Caco-2 (cell line): ENCODE data around the gene KCNAB1. TPM values are rescaled to one million over a fixed set of nuclear protein-coding genes. Genes with fewer than 3 reads are reported as not detected.

ENCODE experiments used
- BruUV-seq: library from RNA; stranded (reverse); fragments of 400-500 nt; replicated peaks from 2 replicates; lab custom pipeline; 2021; lab: Mats Ljungman, UMichigan
- CTCF ChIA-PET: fragments of 300-600 bp; sonication (Branson Sonifier 250); formaldehyde crosslinking; loops from one replicate; lab custom pipeline; 2022; ENCODE audit warnings: antibody characterized with exemption; lab: Charles Lee
- POLR2A ChIA-PET: fragments of 300-600 bp; sonication (Branson Sonifier 250); formaldehyde crosslinking; loops from one replicate; lab custom pipeline; 2022; ENCODE audit warnings: antibody characterized with exemption; lab: Charles Lee
- DNase-seq, 2 experiments: peaks; one replicate each; pipeline versions ENCODE4 v3.0.0 to v3.0.0-alpha.2; 2020 to 2022
- H3K27me3 ChIP-seq: replicated peaks from 2 replicates; pipeline ENCODE4 v1.6.0; 2011; ENCODE audit warnings: low read length; ENCODE audit not compliant: control insufficient read depth, insufficient read depth
- H3K36me3 ChIP-seq: 2 replicates; pipeline ENCODE4 v1.5.1; 2011; ENCODE audit warnings: low read length; ENCODE audit not compliant: control insufficient read depth, insufficient read depth
- H3K4me1 ChIP-seq: fragments of 250-450 bp; sonication (Bioruptor Pico); 2 replicates; pipeline ENCODE4 v1.5.1; 2020; ENCODE audit warnings: mild to moderate bottlenecking
- H3K4me3 ChIP-seq: 2 replicates; pipeline ENCODE4 v1.5.1; 2011; ENCODE audit warnings: low read depth, mild to moderate bottlenecking, control low read depth, low read length
- H3K9me3 ChIP-seq: fragments of 250-450 bp; sonication (Bioruptor Pico); 2 replicates; pipeline ENCODE4 v1.5.1; 2020; ENCODE audit warnings: mild to moderate bottlenecking, moderate library complexity
- H3K27ac Mint-ChIP-seq: one replicate; pipeline ENCODE4 v1.8.0; 2022; ENCODE audit warnings: mixed read lengths; ENCODE audit not compliant: unreplicated experiment
- H3K27me3 Mint-ChIP-seq: one replicate; pipeline ENCODE4 v1.8.0; 2022; ENCODE audit warnings: mixed read lengths; ENCODE audit not compliant: insufficient read depth, unreplicated experiment
- H3K36me3 Mint-ChIP-seq: one replicate; pipeline ENCODE4 v1.8.0; 2022; ENCODE audit warnings: mild to moderate bottlenecking, mixed read lengths; ENCODE audit not compliant: insufficient read depth, unreplicated experiment
- H3K4me1 Mint-ChIP-seq: one replicate; pipeline ENCODE4 v1.8.0; 2022; ENCODE audit warnings: low read depth, mixed read lengths; ENCODE audit not compliant: unreplicated experiment
- H3K4me3 Mint-ChIP-seq: one replicate; pipeline ENCODE4 v1.8.0; 2022; ENCODE audit warnings: mild to moderate bottlenecking, moderate library complexity, mixed read lengths; ENCODE audit not compliant: unreplicated experiment
- H3K9me3 Mint-ChIP-seq: one replicate; pipeline ENCODE4 v1.8.0; 2022; ENCODE audit warnings: mixed read lengths; ENCODE audit not compliant: unreplicated experiment
- CTCF ChIP-seq, 2 experiments: fragments of 200-600 bp in 1 of 2; IDR thresholded peaks; 1 replicate in 1 of 2; 2 replicates in 1 of 2; pipeline versions ENCODE4 v1.5.1 to v1.8.0; 2011 to 2022; ENCODE audit warnings: antibody characterized with exemption in 1 of 2, control low read depth in 1 of 2, inconsistent platforms in 1 of 2, low read depth in 1 of 2, low read length in 1 of 2, mild to moderate bottlenecking in 1 of 2, moderate library complexity in 1 of 2; ENCODE audit not compliant: insufficient read depth in 1 of 2, severe bottlenecking in 1 of 2, unreplicated experiment in 1 of 2
- intact Hi-C: fragments of 100-400 bp; cut with micrococcal nuclease; formaldehyde crosslinking; loops from one replicate; pipeline ENCODE4 v1.10.0; 2022; ENCODE audit not compliant: unreplicated experiment
- total RNA-seq: library from RNA; stranded (reverse); gene quantifications from 2 replicates; pipeline ENCODE4 v1.2.3, GENCODE V29; 2022

KCNAB1 gene
- total RNA-seq, 1 experiment from 2014 or later = 0.14 TPM

- Histone ChIP-seq H3K27me3 (no peaks in the 10 kb centered on the region), H3K4me1 (no peaks in the 10 kb centered on the region), H3K9me3 (no peaks in the 10 kb centered on the region), H3K4me3 (no peak overlapping the region), H3K36me3 (no peaks in the 10 kb centered on the region)
- Mint-ChIP-seq H3K27ac (no peak overlapping the region), H3K27me3 (peaks cover 10% of the 10 kb centered on the region), H3K4me3 (no peak overlapping the region), H3K36me3 (no peaks in the 10 kb centered on the region), H3K4me1 (no peaks in the 10 kb centered on the region), H3K9me3 (no peaks in the 10 kb centered on the region)
- POLR2A ChIA-PET = no interaction called here
- no peak for TF ChIP-seq CTCF (IDR thresholded peaks at IDR 0.05; ENCODE audit: insufficient read depth in 1 of 2, low read depth in 1 of 2, low read length in 1 of 2, severe bottlenecking in 1 of 2, unreplicated experiment in 1 of 2)
- CTCF ChIA-PET = no interaction called here
- no peak for DNase-seq
- no TSS peak for BruUV-seq
- intact Hi-C loops = no loop called here
Observed at GRCh38 chr3:156341332-156341731, 221.0 kb downstream of the KCNAB1 start.

- Histone ChIP-seq H3K36me3 (no peaks in the 10 kb centered on the region), H3K9me3 (no peaks in the 10 kb centered on the region), H3K27me3 (no peaks in the 10 kb centered on the region), H3K4me1 (no peaks in the 10 kb centered on the region), H3K4me3 (no peak overlapping the region)
- TF ChIP-seq CTCF (IDR thresholded peaks at IDR 0.05; ENCODE audit: insufficient read depth in 1 of 2, low read depth in 1 of 2, low read length in 1 of 2, severe bottlenecking in 1 of 2, unreplicated experiment in 1 of 2) = no peak
- Mint-ChIP-seq H3K36me3 (no peaks in the 10 kb centered on the region), H3K9me3 (no peaks in the 10 kb centered on the region), H3K4me1 (no peaks in the 10 kb centered on the region), H3K27ac (no peak overlapping the region), H3K27me3 (peaks cover 10% of the 10 kb centered on the region), H3K4me3 (no peak overlapping the region)
- POLR2A ChIA-PET = no interaction called here
- no peak for DNase-seq
- intact Hi-C loops = no loop called here
- BruUV-seq = no TSS peak
- CTCF ChIA-PET = no interaction called here
Observed at GRCh38 chr3:156341831-156342416, 221.5 kb downstream of the KCNAB1 start.

GRCh38 chr3:156344215-156344614, 223.8 kb downstream of the KCNAB1 start:
- H3K4me3 Mint-ChIP-seq = no peak overlapping the region
- H3K27ac Mint-ChIP-seq = no peak overlapping the region
- POLR2A ChIA-PET = no interaction called here
- Histone ChIP-seq H3K27me3 (peaks cover 1% of the 10 kb centered on the region; the same call in 1 of the 2 replicates), H3K4me1 (no peaks in the 10 kb centered on the region), H3K4me3 (no peak overlapping the region), H3K9me3 (no peaks in the 10 kb centered on the region), H3K36me3 (no peaks in the 10 kb centered on the region)
- no peak for DNase-seq
- H3K27me3 Mint-ChIP-seq = peaks cover 7% of the 10 kb centered on the region
- H3K4me1 Mint-ChIP-seq = no peaks in the 10 kb centered on the region
- no TSS peak for BruUV-seq
- CTCF ChIA-PET = no interaction called here
- no peaks in the 10 kb centered on the region for H3K9me3 Mint-ChIP-seq
- intact Hi-C loops = no loop called here
- no peak for TF ChIP-seq CTCF (IDR thresholded peaks at IDR 0.05; ENCODE audit: insufficient read depth in 1 of 2, low read depth in 1 of 2, low read length in 1 of 2, severe bottlenecking in 1 of 2, unreplicated experiment in 1 of 2)
- no peaks in the 10 kb centered on the region for H3K36me3 Mint-ChIP-seq
